ENCODE results near the gene MEIG1. TPM values are rescaled to one million over a fixed set of nuclear protein-coding genes. Genes with fewer than 3 reads are reported as not detected.
"Not testable (repeated sequence)": the region's sequence is repeated elsewhere in the genome, so short reads cannot be mapped to it uniquely, and the experiment has no call there.

Gene MEIG1
- total RNA-seq, 5 donors from 2014 or later (not counting 1 experiment from before 2014, with no cell fraction given): not detected

DNA sequence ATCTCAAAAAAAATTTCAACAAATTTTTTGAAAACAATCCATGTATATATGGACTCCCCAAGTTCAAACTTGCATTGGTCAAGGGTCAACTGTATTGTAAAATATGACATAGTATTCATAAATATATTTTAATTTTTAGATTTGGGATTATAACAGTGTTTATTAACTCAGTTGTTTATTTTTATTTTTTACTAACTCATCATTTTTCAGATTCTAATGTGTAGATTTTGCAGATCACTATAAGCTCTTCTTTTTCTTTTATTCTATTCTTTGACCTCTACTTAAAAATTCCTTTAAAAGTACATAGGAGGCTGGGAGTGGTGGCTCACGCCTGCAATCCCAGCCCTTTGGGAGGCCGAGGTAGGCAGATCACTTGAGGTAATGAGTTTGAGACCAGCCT lies 8.7 kb downstream of the MEIG1 start:
- Mint-ChIP-seq H3K9me3 (no peaks in the 10 kb centered on the region), H3K4me3 (no peak overlapping the region), H3K36me3 (no peaks in the 10 kb centered on the region), H3K27ac (no peak overlapping the region), H3K27me3 (no peaks in the 10 kb centered on the region), H3K4me1 (peaks cover 0 to 8% (median 5%) of the 10 kb centered on the region in 3 donors)
- no peak overlapping the region for H3K4me3 ChIP-seq (ENCODE audit: control insufficient read depth in 1 of 2, extremely low read depth in 1 of 2, low read length in 1 of 2)
- CTCF ChIA-PET: no interaction called here
- no peak overlapping the region for H3K27ac ChIP-seq (ENCODE audit: low read length)
- no peaks in the 10 kb centered on the region for H3K9me3 ChIP-seq
- no peaks in the 10 kb centered on the region for H3K36me3 ChIP-seq (ENCODE audit: control insufficient read depth in 2 of 2, extremely low read depth in 1 of 2, insufficient read depth in 1 of 2, low read length in 1 of 2)
- no peak for ATAC-seq (replicated peaks in 1 of 4)
- no peak for DNase-seq
- POLR2A ChIA-PET: no interaction called here
- H3K27me3 ChIP-seq (replicated peaks in 1 of 2; ENCODE audit: control insufficient read depth in 2 of 2, extremely low read depth in 1 of 2, insufficient read depth in 2 of 2, low read length in 1 of 2): no peaks in the 10 kb centered on the region
- H3K4me1 ChIP-seq (ENCODE audit: control insufficient read depth in 1 of 2, extremely low read depth in 1 of 2, insufficient read depth in 2 of 2, low read length in 2 of 2): peaks cover 0 to 2% of the 10 kb centered on the region in 2 experiments
- WGBS (ENCODE audit: insufficient coverage): 100% methylated on average over 1 of the region's 2 CpGs

DNA sequence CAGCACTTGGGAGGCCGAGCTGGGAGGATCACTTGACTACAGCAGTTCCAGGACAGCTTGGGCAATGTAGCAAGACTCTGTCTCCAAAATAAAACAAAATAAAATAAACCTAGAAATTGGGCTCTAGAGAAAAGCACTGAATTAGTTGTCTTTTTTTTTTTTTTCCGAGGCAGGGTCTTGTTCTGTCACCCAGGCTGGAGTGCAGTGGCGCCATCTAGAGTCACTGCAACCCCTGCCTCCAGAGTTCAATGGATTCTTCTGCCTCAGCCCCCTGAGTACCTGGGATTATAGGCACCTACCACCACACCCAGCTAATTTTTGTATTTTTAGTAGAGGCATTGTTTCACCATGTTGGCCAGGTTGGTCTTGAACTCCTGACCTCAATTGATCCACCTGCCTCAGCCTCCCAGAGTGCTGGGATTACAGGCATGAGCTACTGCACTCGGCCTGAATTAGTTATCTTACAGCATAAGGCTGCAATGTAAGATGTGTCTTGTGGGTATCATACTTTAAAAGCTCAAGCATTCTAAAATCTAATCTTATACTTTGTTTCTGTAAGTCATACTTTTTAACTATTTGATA lies 12.8 kb downstream of the MEIG1 start:
- Histone ChIP-seq H3K27ac (ENCODE audit: low read length) (no peak overlapping the region), H3K4me3 (ENCODE audit: control insufficient read depth in 1 of 2, extremely low read depth in 1 of 2, low read length in 1 of 2) (no peak overlapping the region), H3K9me3 (no peaks in the 10 kb centered on the region), H3K4me1 (ENCODE audit: control insufficient read depth in 1 of 2, extremely low read depth in 1 of 2, insufficient read depth in 2 of 2, low read length in 2 of 2) (peaks cover 0 to 2% of the 10 kb centered on the region in 2 experiments), H3K36me3 (ENCODE audit: control insufficient read depth in 2 of 2, extremely low read depth in 1 of 2, insufficient read depth in 1 of 2, low read length in 1 of 2) (no peaks in the 10 kb centered on the region), H3K27me3 (replicated peaks in 1 of 2; ENCODE audit: control insufficient read depth in 2 of 2, extremely low read depth in 1 of 2, insufficient read depth in 2 of 2, low read length in 1 of 2) (peaks cover 0 to 7% of the 10 kb centered on the region in 2 experiments)
- no CpG with 5 or more reads among the region's 4 CpGs for WGBS (ENCODE audit: insufficient coverage)
- H3K27ac Mint-ChIP-seq: no peak overlapping the region
- H3K4me1 Mint-ChIP-seq: peaks cover 6 to 9% (median 6%) of the 10 kb centered on the region in 3 donors
- ChIA-PET CTCF (interaction anchor here (0.6 to 1.6 kb wide), 12 partner anchors 12 to 1594 kb away, joined by 3 to 4 read pairs (median 3); partner anchors contain the start of genes CDNF (in 1 of the 2), FAM171A1 (in 1 of the 2), HSPA14 (in 1 of the 2) and MEIG1 (in 1 of the 2)), POLR2A (interaction anchor here (0.5 to 0.7 kb wide), 4 partner anchors 25 to 1281 kb away, joined by 3 to 4 read pairs (median 3); no protein-coding TSS in a partner anchor)
- ATAC-seq (replicated peaks in 1 of 4) (peak in 3 of 4 experiments; percentile 41 to 59 (median 55)), DNase-seq (peak in 30 of 35 experiments; percentile 15 to 63 (median 40))
- peaks cover 20 to 23% of the 10 kb centered on the region in 2 donors for H3K27me3 Mint-ChIP-seq
- H3K4me3 Mint-ChIP-seq: no peak overlapping the region
- no peaks in the 10 kb centered on the region for H3K9me3 Mint-ChIP-seq
- no peaks in the 10 kb centered on the region for H3K36me3 Mint-ChIP-seq

DNA sequence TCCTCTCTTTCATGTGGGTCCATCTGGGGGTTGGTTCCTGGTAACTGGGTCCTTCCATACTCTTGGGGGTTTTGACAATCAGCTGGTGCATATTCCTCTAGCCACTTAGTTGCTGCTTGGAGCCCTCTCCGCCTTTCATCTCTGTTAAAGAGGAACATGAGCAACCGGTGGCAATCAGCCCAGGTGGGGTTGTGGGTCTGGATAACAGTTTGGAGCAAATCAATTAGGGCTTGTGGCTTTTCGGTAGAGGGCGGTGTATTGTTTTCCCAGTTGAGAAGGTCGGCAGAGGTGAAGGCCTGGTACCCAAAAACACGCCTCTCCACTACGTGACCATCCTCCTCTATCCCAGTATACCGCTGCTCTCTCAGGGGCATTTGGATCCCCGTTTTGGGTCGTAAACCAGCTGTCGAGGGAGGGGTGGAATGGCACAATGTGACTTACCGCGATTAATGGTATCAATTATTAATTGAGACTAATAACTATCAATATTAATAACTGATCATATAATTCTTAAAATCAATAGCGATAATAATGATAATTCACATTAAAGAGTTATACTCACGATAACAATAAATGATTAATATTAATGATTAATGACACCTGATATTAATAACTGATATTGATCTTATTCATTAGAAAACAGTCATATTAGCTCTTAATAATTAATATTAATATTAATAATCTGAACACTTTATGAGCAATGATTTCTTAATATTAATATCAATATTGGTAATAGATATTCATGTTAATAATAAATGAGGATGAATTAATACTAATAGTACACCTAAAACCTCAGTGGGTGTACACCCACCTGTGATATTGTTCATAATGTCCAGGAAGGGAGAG lies 15.2 kb downstream of the MEIG1 start:
- H3K9me3 ChIP-seq; H3K9me3 Mint-ChIP-seq; H3K27ac Mint-ChIP-seq; H3K27ac ChIP-seq (ENCODE audit: low read length); H3K4me1 Mint-ChIP-seq; H3K4me3 Mint-ChIP-seq; H3K36me3 Mint-ChIP-seq; H3K27me3 ChIP-seq (replicated peaks in 1 of 2; ENCODE audit: control insufficient read depth in 2 of 2, extremely low read depth in 1 of 2, insufficient read depth in 2 of 2, low read length in 1 of 2); DNase-seq; ATAC-seq (replicated peaks in 1 of 4); H3K36me3 ChIP-seq (ENCODE audit: control insufficient read depth in 2 of 2, extremely low read depth in 1 of 2, insufficient read depth in 1 of 2, low read length in 1 of 2); POLR2A ChIA-PET; H3K4me3 ChIP-seq (ENCODE audit: control insufficient read depth in 1 of 2, extremely low read depth in 1 of 2, low read length in 1 of 2); H3K4me1 ChIP-seq (ENCODE audit: control insufficient read depth in 1 of 2, extremely low read depth in 1 of 2, insufficient read depth in 2 of 2, low read length in 2 of 2): not testable (repeated sequence)
- CTCF ChIA-PET: interaction anchor here in 1 of 2 donors (0.5 to 0.6 kb wide), 2 partner anchors 336 to 415 kb away, joined by 3 to 6 read pairs; no protein-coding TSS in a partner anchor
- H3K27me3 Mint-ChIP-seq: peaks cover 23 to 26% of the 10 kb centered on the region in 2 donors
- WGBS (ENCODE audit: insufficient coverage): 71% methylated on average over 2 of the region's 15 CpGs

DNA sequence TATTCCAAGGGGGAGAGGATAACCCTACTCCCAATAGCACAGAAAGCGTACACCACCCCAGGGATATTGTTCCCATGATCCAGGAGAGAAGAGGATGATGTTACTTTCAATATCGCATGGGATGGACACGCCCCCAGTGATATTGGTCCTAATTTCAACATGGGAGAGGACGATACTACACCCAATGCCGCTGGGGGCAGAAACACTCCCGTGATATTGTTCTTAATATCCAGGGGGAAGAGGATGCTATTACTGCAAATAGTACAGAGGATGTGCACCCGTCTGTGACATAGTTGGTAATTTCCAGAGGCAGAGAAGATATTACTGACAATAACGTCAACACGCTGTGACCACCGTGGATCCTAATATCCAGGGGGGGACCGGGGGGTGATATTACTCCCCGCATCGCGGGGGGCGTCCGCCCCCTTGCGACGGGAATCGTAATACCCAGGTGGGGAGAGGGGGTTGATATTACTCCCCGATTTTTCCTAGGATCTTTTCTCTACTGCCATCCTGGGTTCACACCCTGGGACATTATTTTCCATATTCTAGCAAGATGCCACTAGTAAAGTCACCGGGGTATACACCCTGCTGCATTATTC lies 16.6 kb downstream of the MEIG1 start:
- Histone ChIP-seq H3K4me3 (ENCODE audit: control insufficient read depth in 1 of 2, extremely low read depth in 1 of 2, low read length in 1 of 2) (no peak overlapping the region), H3K36me3 (ENCODE audit: control insufficient read depth in 2 of 2, extremely low read depth in 1 of 2, insufficient read depth in 1 of 2, low read length in 1 of 2) (no peaks in the 10 kb centered on the region), H3K9me3 (peaks cover 2% of the 10 kb centered on the region), H3K27me3 (replicated peaks in 1 of 2; ENCODE audit: control insufficient read depth in 2 of 2, extremely low read depth in 1 of 2, insufficient read depth in 2 of 2, low read length in 1 of 2) (peaks cover 0 to 8% of the 10 kb centered on the region in 2 experiments), H3K4me1 (ENCODE audit: control insufficient read depth in 1 of 2, extremely low read depth in 1 of 2, insufficient read depth in 2 of 2, low read length in 2 of 2) (peaks cover 0 to 2% of the 10 kb centered on the region in 2 experiments), H3K27ac (ENCODE audit: low read length) (no peak overlapping the region)
- H3K9me3 Mint-ChIP-seq: no peaks in the 10 kb centered on the region
- no peak overlapping the region for H3K4me3 Mint-ChIP-seq
- H3K27me3 Mint-ChIP-seq: peaks cover 23 to 26% of the 10 kb centered on the region in 2 donors
- peak in 1 of 35 experiments; percentile 19 for DNase-seq
- no peak overlapping the region for H3K27ac Mint-ChIP-seq
- 32% methylated on average over 6 of the region's 21 CpGs for WGBS (ENCODE audit: insufficient coverage)
- ATAC-seq (replicated peaks in 1 of 4): no peak
- ChIA-PET CTCF (no interaction called here), POLR2A (no interaction called here)
- peaks cover 0 to 9% (median 3%) of the 10 kb centered on the region in 3 donors for H3K4me1 Mint-ChIP-seq
- no peaks in the 10 kb centered on the region for H3K36me3 Mint-ChIP-seq

DNA sequence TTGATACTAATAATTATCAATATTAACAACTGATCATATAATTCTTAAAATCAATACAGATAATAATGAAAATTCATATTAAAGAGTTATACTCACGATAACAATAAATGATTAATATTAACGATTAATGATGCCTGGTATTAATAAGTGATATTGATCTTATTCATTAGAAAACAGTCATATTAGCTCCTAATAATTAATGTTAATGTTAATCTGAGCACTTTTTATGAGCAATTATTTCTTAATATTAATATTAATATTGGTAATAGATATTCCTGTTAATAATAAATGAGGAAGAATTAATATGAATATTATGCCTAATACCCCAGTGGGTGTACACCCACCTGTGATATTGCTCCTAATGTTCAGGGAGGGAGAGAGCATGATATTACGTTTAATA lies 23.6 kb downstream of the MEIG1 start:
- CTCF ChIA-PET: no interaction called here

DNA sequence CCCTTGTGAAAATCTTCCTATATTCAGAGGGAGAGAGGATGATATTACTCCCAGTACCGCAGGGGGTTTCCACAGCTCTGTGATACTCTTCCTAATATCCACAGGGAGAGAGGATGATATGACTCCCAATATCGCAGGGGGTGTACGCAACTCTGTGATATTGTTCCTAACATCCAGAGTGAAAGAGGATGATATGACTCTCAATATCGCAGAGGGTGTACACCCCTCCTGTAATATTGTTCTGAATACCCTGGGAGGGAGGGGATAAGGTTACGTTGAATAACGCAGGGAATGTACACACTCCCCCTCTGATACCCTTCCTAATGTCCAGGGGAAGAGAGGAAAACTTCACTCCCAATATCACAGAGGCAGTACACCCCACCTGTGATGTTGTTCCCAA lies 30.4 kb downstream of the MEIG1 start:
- H3K27ac Mint-ChIP-seq; H3K27me3 ChIP-seq (replicated peaks in 1 of 2; ENCODE audit: control insufficient read depth in 2 of 2, extremely low read depth in 1 of 2, insufficient read depth in 2 of 2, low read length in 1 of 2); H3K36me3 ChIP-seq (ENCODE audit: control insufficient read depth in 2 of 2, extremely low read depth in 1 of 2, insufficient read depth in 1 of 2, low read length in 1 of 2); H3K4me1 Mint-ChIP-seq; H3K9me3 Mint-ChIP-seq; H3K9me3 ChIP-seq; ATAC-seq (replicated peaks in 1 of 4); H3K27me3 Mint-ChIP-seq; H3K4me3 ChIP-seq (ENCODE audit: control insufficient read depth in 1 of 2, extremely low read depth in 1 of 2, low read length in 1 of 2); DNase-seq; H3K36me3 Mint-ChIP-seq; CTCF ChIA-PET; H3K4me3 Mint-ChIP-seq; H3K4me1 ChIP-seq (ENCODE audit: control insufficient read depth in 1 of 2, extremely low read depth in 1 of 2, insufficient read depth in 2 of 2, low read length in 2 of 2); POLR2A ChIA-PET; H3K27ac ChIP-seq (ENCODE audit: low read length): not testable (repeated sequence)
- WGBS (ENCODE audit: insufficient coverage): no CpG with 5 or more reads among the region's 6 CpGs

More for the DNA sequence above, 23.6 kb downstream of the MEIG1 start:
- H3K27me3 Mint-ChIP-seq: peaks cover 3 to 5% of the 10 kb centered on the region in 2 donors
- Histone ChIP-seq H3K36me3 (ENCODE audit: control insufficient read depth in 2 of 2, extremely low read depth in 1 of 2, insufficient read depth in 1 of 2, low read length in 1 of 2) (no peaks in the 10 kb centered on the region), H3K4me1 (ENCODE audit: control insufficient read depth in 1 of 2, extremely low read depth in 1 of 2, insufficient read depth in 2 of 2, low read length in 2 of 2) (no peaks in the 10 kb centered on the region), H3K27ac (ENCODE audit: low read length) (no peak overlapping the region), H3K27me3 (replicated peaks in 1 of 2; ENCODE audit: control insufficient read depth in 2 of 2, extremely low read depth in 1 of 2, insufficient read depth in 2 of 2, low read length in 1 of 2) (peaks cover 0 to 8% of the 10 kb centered on the region in 2 experiments), H3K9me3 (peaks cover 2% of the 10 kb centered on the region), H3K4me3 (ENCODE audit: control insufficient read depth in 1 of 2, extremely low read depth in 1 of 2, low read length in 1 of 2) (no peak overlapping the region)
- H3K4me1 Mint-ChIP-seq: no peaks in the 10 kb centered on the region
- H3K27ac Mint-ChIP-seq: no peak overlapping the region
- ATAC-seq (replicated peaks in 1 of 4) (no peak), DNase-seq (no peak)
- H3K4me3 Mint-ChIP-seq: no peak overlapping the region
- H3K36me3 Mint-ChIP-seq: no peaks in the 10 kb centered on the region
- 100% methylated on average over 1 of the region's 3 CpGs for WGBS (ENCODE audit: insufficient coverage)
- H3K9me3 Mint-ChIP-seq: no peaks in the 10 kb centered on the region
- POLR2A ChIA-PET: interaction anchor here in 1 of 2 donors (0.6 kb wide), 1 partner anchor 561 kb away, joined by 5 read pairs; no protein-coding TSS in a partner anchor

Measured in T-cell (primary cell).